ENCODE measurements around the gene PLA2R1.

PLA2R1 gene

GRCh38 chr2:160033732-160034392, 28.6 kb downstream of the PLA2R1 start:
- no peak for DNase-seq (ENCODE audit: low read depth in 2 of 2)

DNA sequence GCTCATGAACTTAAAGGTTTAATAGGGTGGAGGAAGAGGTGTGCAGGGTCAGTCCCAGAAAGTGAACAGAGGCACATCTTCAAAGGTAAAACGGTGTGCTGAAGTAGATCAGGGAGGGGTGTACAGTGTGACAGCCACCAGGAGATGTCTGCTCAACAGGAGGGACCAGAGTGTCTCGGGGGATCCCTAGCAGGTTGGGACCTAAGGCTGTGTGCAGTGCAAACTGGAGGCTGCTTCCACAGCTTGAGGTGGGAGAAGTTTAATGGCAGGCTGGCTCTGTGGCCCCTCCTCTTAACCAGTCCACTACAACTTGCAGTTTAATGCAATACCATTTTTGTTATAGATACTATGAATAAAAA, 33.2 kb downstream of the PLA2R1 start:
- no peak for DNase-seq (ENCODE audit: low read depth in 2 of 2)

DNA sequence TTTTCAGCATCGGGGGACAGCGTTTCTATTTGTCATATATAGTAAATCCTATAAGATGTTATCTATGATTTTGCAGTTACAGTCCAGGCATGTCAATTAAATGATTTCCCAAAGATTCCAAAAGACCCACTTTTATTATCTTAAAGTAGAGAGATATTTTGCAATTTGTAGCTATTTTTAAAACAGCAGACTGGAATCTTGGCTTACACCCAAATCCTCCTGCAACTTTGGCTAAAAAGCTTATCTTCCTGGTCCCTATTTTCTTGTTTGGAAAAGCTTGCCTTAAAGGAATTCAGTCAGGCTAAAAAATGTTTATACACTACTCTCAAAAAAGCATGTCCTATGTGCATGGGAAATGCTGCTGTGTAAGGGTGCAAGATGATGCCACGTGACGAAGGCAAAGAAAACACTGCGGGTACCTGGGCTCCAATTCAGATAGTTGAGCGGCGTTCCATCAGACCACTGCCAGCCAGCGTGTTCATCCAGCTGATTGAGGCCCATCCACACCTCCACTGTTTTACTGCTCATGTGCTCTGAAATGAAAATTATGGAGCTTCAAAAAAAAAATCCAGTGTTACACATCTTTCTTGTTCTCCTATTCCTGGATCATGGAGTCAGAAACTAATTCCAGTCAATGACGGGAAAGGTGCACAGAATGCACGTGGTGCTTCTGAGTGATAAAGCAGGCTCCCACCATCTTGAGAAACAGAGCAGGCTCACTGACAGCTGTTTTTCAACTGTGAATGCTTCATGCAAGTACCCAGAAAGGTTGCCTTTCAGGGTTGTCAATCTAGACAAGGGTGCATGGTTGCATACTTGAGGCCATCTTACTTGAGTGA, 33.8 kb downstream of the PLA2R1 start:
- DNase-seq (ENCODE audit: low read depth in 2 of 2), result no peak

DNA sequence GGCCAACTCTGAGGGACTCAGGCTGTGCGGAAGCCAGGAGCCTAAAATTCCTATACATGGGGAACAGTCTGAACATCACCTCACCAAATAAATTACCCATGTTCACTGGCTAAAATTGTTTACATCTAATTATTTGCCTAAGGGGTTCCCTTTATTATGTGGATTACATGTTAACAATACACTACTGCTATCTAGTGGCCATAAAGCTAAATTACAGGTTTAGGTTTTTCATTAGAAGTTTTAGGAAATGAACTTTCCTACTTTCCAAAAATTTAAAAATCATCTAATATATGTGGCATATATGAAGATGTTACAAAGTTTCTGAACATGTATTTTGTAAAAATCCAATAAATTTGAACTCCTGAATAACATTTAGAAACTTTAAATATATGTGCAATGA, 40.3 kb downstream of the PLA2R1 start:
- DNase-seq (ENCODE audit: low read depth in 2 of 2), result no peak

GRCh38 chr2:160019374-160020090, 42.9 kb downstream of the PLA2R1 start:
- DNase-seq (ENCODE audit: low read depth in 2 of 2), result no peak

- DNase-seq (ENCODE audit: low read depth in 2 of 2), result no peak
Measured at GRCh38 chr2:160015746-160016145, 46.7 kb downstream of the PLA2R1 start.

GRCh38 chr2:160014227-160014626, 48.2 kb downstream of the PLA2R1 start:
- DNase-seq (ENCODE audit: low read depth in 2 of 2), result no peak

GRCh38 chr2:160010361-160011145, 51.9 kb downstream of the PLA2R1 start:
- no peak for DNase-seq (ENCODE audit: low read depth in 2 of 2)

DNA sequence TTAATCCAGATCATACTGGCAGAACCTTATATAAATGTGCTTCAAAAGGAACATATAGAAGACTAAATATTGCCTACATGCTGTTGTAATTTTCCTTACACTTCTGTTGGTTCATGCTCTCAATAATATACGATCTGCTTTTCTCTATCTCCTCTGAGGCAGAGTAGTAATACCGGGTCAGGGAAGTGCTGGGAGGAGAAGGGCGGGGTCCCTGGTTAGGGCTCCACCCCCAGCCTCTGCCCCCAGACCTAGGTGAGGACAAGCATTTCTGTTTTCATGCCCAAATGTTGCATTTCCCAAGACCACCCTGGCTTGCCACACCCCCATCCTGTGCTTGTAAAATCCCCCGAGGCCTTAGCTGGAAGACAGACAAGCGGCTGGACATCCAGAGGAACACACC, 55.3 kb downstream of the PLA2R1 start:
- DNase-seq (ENCODE audit: low read depth in 2 of 2), result no peak

- DNase-seq (ENCODE audit: low read depth in 2 of 2), result no peak
Measured at GRCh38 chr2:160006475-160006874, 55.9 kb downstream of the PLA2R1 start.

DNA sequence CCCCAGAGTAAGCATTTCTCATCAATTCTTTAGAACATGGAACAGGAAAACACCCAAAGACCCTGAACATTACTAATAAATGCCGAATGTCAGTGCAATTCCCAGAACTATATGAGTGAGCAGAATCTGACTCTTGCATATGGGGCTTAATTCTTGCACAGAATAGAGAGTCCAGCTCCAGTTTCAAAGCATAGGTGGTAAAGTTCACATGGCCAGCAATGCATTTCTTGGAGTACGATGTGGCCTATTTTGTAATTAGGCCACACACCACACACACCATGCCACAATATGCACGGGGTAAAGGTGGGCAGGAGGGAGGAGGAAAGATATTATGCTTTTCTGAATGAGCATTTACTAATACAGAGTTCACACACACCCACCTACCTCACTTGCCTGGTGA, 56.5 kb downstream of the PLA2R1 start:
- no peak for DNase-seq (ENCODE audit: low read depth in 2 of 2)

- no peak for DNase-seq (ENCODE audit: low read depth in 2 of 2)
Measured at GRCh38 chr2:160005476-160005875, 56.9 kb downstream of the PLA2R1 start.

GRCh38 chr2:159998961-159999360, 63.5 kb downstream of the PLA2R1 start:
- no peak for DNase-seq (ENCODE audit: low read depth in 2 of 2)

DNA sequence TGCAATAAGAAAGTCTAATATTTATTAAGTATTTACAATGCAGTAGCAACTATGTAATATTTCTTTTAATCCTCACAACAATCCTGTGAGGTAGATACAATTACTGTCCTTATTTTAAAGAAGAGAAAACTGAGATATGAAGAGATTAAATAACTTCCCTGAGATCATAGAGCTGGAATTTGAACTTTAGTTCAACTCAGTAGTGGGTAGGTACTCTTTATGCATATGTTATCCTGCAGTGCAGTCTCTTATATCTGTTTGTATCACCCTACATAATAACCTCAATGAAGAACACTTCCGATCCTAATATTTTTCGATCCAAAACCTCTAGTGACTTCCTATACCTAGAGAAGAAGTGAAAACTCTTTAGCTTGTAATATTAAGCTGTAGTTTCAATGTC, 64.2 kb downstream of the PLA2R1 start:
- DNase-seq (ENCODE audit: low read depth in 2 of 2), result no peak

DNA sequence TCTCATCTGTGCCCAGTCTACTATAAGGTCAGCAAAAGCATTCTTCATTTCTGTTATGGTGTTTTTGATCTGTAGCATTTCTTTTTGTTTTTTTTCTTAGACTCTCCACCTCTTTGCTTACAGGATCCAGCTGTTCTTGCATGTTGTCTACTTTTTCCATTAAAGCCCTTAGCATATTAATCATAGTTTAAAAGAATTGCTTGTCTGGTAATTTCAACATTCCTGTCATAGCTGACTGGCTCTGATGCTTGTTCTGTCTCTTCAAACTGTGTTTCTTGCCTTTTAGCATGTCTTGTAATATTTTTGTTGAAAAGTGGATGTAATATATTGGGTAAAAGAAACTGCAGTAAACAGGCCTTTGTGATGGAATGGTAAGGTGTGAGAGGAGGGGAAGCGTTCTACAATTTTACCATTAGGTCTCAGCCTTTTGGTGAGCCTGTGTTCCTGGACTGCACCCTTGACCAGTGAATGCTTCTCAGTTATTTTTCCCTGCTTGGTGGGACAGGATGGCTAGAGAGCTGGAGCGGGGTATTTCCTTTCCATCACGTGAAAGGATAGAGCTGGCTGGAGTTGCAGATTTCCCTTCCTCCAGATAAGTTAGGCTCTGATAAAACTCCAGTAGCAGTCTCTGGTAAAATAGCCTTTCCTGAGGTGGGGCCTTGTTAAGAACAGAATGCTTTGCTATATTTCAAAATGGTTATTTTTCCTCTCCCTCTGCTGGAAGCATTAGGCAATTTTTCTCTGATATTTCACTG, 65.4 kb downstream of the PLA2R1 start:
- no peak for DNase-seq (ENCODE audit: low read depth in 2 of 2)

DNA sequence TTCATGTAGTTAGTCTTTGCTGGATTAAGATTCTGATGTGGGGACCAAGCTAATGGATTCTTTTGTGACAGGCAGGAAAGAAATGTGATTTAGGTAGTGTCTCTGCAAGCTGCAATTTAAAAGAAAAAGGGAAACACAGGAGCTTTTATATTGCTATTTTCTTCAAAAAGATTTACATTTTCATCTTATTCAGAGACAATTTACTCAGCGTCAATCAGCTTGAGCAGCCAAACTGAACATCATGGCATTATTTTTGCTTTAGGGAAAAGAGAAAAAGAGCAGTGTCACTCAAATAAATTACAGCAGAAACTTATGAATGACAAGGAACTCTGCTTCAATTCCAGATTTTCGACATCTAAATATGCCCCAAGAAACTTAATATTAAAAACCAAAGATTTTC, 67.4 kb downstream of the PLA2R1 start:
- DNase-seq (ENCODE audit: low read depth in 2 of 2), result no peak

GRCh38 chr2:159989249-159989648, 73.2 kb downstream of the PLA2R1 start:
- DNase-seq (ENCODE audit: low read depth in 2 of 2), result no peak

DNA sequence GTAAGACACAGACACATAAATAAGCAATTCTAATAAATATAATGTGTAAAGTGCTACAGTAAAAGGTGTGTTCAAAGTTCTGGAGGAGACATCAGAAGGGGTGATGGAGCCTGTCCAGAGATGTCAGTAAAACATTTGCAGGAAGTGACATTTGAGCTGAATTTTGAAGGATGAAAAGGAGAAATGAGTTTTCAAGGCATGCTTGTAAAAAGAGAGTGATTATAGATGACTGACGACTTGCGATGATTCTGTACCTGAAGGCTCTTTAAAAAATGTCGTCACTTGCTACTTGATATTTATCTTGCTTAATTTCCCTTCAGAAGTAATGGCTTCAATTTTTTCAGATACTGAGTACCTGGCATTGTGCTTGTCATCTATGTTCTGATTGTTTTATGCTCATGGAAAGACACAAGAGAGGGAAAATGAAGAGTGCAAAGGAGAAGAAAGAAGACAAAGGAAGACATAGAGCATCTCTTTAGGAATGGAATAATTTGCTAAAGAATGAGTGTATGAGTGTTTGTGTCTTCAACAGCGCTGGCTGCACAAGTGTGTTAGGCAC, 73.9 kb downstream of the PLA2R1 start:
- no peak for DNase-seq (ENCODE audit: low read depth in 2 of 2)

- DNase-seq (ENCODE audit: low read depth in 2 of 2), result no peak
Measured at GRCh38 chr2:159987181-159987580, 75.2 kb downstream of the PLA2R1 start.

- no peak for DNase-seq (ENCODE audit: low read depth in 2 of 2)
Measured at GRCh38 chr2:159985656-159986055, 76.8 kb downstream of the PLA2R1 start.

DNA sequence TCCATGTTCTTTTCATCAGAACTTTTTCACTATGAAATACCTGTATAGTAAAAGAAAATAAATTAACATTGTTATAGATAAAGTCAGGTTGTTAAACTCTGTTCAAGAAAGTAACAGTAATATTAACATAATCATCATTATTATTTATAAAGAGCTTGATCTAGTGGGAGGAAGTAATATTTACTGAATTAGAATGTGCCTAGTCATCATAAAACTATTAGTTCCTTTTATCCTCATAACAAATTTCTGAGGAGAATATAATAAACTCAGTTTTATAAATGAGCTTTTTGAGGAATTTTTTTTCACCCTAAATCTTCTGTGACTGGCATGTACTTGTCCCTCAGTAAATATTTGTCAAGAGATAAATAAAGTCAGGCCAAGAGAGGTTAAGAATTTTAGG, 78.4 kb downstream of the PLA2R1 start:
- no peak for DNase-seq (ENCODE audit: low read depth in 2 of 2)
